GM19099 (cell line): Measurements from ENCODE around the gene VTA1.

Experiments used
- POLR2A ChIP-seq: IDR thresholded peaks from 3 replicates; pipeline ENCODE4 v1.6.1; 2011; ENCODE audit warnings: low read depth; ENCODE audit not compliant: insufficient read length; ENCODE audit errors: extremely low read depth

The VTA1 gene, protein sequence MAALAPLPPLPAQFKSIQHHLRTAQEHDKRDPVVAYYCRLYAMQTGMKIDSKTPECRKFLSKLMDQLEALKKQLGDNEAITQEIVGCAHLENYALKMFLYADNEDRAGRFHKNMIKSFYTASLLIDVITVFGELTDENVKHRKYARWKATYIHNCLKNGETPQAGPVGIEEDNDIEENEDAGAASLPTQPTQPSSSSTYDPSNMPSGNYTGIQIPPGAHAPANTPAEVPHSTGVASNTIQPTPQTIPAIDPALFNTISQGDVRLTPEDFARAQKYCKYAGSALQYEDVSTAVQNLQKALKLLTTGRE

DNA sequence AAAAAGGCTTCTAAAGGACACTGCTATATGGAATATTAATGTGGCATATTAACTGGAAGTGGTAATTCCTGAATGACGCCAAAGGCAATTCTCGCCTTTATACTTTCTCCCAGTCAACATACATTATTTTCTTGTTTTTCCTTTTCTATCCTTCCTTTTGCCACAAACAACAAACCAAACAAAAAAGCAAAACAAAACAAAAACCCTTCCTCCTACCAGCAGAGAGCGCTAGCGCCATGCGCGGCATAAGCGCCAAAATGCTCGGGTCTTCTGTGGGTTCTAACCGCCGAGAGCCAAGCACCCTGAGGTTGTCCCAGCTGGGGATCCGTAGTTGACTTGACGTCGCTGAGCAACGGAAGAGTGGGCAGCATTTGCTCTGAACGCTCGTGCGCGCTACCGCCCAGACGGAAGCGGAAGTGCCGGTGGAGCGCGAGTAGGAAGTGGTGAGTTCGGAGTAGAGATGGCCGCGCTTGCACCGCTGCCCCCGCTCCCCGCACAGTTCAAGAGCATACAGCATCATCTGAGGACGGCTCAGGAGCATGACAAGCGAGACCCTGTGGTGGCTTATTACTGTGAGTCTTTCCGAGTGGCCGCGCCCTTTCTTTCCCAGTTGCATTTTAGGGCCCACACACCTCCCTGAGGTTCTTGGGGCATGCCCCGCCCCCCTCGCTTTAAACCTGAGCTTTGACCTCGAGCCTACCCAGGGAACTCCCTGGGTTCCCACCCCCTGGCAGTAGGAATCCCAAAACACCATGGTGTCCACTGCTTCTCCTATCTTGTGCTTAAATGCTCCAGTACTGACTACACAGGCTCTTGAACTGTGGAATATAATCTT lies at the start of gene VTA1, which contains the start of gene NMBR:
TSS of gene VTA1 (plus strand) at position 436 of the 835 bp plus-strand sequence. CDS start at position 461, 25 bp downstream.
TSS of gene NMBR (minus strand) at position 295 of the 835 bp plus-strand sequence. CDS start 58,464 bp downstream, outside the sequence.
- peak; percentile 86 for TF ChIP-seq POLR2A

DNA sequence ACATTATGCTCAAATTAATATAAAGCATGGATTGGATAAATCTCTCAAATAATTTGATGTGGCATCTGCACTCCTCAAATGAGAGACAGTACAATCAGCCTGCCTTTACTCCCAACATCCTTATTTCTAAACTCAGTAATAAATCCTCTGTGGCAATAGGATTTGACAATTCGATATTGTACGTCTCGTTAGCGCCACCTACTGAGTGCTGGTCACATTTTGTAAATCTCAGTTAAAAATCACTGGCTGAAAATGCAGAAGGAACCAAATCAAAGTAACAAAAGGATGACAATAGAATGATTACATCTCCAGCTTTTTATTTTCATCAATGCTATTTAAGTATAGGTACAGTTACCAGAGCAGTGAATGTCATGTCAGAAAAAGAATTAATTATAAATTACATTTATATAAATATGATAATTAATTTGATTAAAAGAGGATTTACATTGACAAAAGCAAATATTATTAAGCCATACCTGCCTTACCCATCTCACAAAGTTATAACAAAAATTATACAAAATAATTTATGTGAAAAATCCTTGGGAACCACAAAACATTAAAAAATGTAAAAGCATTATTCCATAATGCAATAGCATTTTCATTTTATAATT lies 34.5 kb upstream of the VTA1 start:
- no peak for TF ChIP-seq POLR2A

DNA sequence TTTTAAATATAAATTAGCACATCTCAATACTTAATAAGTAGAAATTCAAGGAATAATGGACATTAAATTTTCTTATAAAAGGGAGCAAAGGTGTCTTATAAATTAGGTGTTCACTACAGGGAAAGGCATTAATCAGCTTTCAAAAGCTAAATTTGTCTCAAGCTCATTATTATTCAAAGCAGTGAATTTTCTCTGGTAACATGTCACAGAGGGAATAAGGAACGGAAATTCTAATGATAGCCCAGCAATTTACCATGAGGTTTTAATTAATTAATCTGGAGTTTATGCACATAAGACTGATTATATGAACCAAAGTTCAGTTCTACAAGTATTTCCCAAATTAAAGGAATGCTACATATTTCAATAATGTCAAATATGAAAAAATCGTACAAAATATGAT lies 29.7 kb upstream of the VTA1 start:
- no peak for TF ChIP-seq POLR2A

DNA sequence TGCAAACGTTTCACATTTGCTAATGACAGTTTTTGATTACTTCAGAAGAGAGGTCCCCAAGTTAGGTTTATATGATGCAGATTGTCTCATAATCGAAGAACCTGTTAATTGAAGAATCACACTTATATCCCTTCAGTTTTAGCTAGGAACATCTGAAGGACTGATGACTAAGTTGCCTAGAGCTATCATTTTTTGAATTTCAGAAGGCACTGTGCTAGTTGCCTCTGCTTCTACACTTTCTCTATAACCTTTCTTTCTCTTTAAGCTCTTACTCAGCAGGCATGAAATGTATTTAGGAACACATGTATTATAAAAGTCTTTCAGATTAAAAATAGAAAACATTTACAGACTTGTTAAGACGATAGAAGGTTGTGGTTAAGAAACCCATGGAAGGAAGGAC lies 28.7 kb upstream of the VTA1 start:
- TF ChIP-seq POLR2A: no peak

DNA sequence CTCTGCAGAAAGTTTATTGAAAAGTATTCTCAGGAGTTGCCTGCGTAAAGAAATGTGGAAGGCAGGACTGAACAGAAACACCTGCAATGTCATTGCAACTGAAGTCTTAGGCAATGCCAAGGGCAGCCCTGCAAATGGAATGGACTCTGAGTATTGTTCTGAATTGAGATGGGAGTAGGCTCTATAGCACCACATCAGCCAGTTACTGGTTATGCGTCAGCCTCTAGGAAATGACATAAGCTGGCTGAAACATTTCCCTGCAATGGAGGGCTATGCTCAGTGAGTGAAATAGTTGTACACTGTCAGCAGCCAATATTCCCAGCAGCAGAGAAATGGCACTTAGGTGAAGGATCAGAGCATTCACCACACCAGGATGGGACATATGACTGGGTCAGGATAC lies 28.1 kb upstream of the VTA1 start:
- no peak for TF ChIP-seq POLR2A

DNA sequence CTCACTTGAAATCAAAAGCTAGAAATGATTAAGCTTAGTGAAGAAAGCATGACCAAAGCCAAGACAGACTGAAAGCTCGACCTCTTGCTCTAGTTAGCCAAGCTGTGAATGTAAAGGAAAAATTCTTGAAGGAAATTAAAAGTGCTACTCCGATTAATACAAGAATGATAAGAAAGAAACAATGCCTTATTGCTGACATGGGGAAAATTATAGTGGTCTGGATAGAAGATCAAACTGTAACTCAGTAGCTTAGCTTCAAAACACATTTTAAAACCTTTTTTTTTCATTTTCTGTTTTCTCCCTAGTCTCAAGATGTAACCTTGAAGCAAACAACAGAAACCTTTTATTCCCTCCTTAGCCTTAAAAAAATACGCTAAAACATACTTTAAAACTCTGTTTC lies 25.7 kb upstream of the VTA1 start:
- no peak for TF ChIP-seq POLR2A

DNA sequence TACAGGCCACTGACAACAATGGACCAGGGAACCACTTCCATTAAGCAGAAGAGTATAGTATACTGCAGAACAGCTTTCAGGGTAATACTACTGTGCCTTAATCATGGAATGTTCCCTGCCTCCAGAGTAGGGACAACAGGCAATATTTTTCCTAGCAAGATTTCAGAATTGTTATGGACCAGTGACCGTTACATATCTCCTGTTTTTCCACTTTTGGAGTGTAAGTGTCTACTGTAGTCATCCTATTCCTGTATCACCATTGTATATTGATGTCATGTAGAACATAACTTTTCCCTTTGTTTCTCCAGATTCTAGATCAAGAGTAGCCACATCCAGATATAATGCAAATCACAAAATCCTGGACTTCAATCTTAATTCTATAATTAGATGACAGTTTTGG lies 16.2 kb upstream of the VTA1 start:
- TF ChIP-seq POLR2A: no peak

DNA sequence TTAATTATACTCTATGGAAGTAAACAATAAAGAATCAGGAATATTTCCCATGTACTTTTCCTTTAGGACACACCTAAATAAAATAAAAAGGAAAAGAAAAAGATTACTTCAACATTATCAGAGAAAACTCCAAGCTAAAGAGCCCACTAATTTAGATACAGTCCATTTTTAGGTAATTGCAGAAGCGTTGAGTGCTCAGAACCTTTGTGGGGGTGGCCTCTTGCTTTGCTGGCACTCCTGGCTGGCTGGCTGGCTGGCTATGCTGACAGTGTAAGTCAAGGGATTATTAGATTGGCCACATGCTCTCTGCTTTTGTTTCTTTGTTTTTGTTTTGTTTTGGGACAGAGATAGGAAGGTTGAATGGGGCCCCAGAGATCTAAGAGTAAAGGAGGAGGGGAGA lies 14.4 kb upstream of the VTA1 start, which contains the start of gene GJE1:
TSS of gene GJE1 (plus strand) at position 301 of the 400 bp plus-strand sequence. CDS start 234 bp downstream, outside the sequence.
- no peak for TF ChIP-seq POLR2A

DNA sequence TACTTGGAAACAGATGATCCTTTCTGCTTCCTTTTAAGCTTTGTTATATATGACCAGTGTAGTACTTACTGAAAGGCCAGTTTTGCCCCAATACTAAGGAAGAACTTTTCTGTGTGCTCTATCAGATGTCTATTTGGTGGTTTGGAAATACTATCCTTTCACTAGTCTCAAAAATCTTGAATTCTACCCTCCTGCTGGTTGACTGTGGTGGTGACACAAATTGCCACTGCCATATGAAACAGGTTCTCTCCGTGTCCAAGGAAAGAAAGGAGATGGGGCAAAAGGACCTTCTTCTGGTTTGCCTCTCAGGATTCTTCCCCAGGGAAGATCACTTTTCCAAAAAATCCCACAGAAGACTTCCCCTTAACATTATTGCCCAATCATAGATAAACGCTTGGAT lies 8.2 kb upstream of the VTA1 start:
- no peak for TF ChIP-seq POLR2A

DNA sequence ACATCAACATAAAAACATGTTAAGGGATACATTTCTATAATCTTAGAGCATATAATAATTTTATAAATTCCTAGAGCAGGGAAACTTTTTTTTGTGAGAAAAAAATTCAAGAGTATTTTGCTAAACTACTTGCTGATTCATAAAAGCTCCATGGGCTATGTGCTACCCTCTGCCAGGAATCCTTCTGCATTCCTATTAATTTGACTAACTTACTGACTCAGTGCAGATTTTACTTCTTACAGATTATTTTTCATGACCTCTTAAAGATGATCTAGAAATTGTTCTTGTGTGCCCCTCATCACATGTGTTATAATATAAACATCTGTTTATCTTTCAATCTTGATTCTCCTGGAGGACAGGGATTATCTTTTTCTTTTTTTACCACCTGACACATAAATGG lies 5.7 kb downstream of the VTA1 start:
- TF ChIP-seq POLR2A: no peak

DNA sequence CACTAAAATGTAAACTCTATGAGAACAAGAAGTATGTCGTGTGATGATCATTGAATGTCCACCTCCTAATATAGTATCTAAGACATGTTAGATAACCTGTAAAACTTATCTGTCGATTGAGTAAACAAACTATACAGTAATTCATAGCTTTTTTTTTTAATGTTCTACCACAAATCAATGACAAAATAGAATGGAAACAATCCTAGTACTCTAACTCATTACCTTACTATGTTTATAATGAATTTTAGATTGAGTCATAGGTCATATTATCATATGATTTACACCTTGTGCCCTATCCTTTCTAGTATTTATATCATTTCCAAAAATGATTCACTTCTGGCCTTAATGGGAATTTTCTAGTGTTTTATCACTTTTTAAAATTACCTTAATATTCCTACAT lies 6.1 kb downstream of the VTA1 start:
- TF ChIP-seq POLR2A: no peak

DNA sequence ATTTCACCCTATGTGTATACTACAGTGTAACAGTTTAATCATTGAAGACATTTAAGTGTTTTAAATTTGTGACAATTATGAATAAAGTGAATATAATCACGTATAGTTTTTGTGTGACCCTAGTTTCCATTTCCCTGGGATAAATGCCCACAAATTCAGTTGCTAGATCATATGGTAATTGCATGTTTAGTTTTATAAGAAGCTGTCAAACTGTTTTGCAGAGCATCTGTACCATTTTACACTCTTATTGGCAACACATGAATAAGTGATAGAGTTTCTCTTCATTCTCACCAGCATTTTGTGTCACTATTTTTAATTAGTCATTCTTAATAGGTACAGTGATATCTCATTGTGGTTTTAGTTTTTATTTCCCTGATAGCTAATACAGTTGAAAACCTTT lies 7.3 kb downstream of the VTA1 start:
- TF ChIP-seq POLR2A: no peak

DNA sequence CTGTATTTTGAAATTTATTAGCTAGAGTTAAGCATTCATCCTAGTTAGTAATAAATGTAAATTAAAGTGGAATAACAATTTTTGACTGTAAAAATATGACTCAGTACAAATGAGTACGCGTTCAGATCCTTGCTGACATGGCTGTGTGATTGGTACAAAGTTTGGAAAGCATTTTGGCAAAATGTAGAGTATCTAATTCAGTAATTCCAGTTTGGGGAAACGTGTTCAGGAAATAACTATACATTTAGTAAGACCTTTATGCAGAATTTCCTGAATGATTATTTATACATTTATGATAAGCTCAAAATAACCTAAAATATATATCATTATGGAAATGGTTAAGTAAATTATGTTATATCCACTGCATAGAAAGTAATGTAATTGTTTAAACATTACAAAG lies 8.0 kb downstream of the VTA1 start:
- TF ChIP-seq POLR2A: no peak

DNA sequence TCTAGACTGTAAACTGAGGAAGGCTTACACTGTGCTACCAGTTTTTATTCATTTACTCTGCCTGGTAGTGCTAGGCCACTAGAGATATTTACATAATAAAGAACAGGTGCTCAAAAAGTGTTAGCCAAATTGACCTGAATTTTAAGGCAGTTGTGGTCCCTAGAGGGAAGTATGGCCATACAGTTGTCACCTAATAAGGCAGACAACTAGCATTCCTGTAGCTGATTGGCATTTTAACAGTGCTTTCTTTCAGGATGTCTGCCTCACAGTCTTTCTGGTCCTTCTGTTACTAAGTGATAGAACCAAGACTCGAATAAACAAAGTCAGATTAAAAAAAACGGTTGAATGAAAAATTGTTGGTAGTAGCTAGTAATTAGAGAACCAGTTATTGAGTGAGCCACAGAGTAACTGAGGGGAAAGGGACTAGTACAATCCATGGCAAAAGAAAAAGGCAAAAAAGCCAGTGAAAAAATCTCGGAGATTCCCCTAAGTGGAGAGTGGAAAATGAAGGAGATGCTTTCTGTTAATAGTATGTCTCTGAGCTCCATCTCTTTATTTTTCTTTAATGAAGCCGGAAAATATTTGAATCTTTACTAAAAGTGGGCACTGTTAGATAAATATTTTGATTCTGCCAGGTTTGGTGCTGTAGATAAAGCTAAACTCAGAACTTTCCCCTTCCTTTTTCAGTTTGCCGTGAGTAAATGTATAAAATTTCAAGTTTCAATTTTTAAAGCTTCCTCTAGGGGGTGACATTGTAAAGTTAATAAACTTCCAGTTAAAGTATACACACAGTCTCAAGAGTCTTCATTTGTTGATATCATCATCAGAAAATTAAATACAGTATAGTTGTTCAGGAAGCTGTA lies 9.1 kb downstream of the VTA1 start:
- TF ChIP-seq POLR2A: no peak

DNA sequence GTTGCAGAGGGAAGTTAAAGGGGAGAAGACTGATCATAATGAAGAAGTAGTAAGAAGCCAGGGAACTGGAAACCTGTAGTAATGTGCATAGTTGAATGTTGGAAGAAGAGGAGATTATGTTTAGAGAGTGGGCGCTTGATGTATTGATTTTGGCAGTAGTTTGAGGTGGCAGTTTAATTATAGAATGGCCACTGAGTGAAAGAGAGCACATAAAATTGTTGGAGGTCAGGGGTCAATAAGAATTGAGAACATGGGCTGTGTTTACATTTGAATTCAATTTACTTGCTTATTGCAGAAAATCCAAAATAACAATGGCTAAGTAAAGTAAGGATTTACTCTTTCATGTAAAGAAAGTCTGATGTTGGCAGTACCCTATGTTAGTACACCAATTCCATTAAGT lies 15.7 kb downstream of the VTA1 start:
- TF ChIP-seq POLR2A: no peak
